Pons (tissue), 1 donor: Measurements from ENCODE around the gene PLPPR1.
A peak's percentile ranks its signal among the peaks of the same experiment; 100 is the strongest.
"Not testable (repeated sequence)": the region's sequence is repeated elsewhere in the genome, so short reads cannot be mapped to it uniquely, and the experiment has no call there.

Experiments used
- DNase-seq: peaks from one replicate; pipeline ENCODE4 v3.0.0-alpha.2; 2016; ENCODE audit warnings: low spot score

The PLPPR1 gene

DNA sequence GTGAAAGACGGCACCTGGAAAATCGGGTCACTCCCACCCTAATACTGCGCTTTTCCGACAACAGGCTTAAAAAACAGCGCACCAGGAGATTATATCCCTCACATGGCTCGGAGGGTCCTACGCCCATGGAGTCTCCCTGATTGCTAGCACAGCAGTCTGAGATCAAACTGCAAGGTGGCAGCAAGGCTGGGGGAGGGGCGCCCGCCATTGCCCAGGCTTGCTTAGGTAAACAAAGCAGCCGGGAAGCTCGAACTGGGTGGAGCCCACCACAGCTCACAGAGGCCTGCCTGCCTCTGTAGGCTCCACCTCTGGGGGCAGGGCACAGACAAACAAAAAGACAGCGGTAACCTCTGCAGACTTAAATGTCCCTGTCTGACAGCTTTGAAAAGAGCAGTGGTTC, 262.5 kb downstream of the PLPPR1 start:
- not testable (repeated sequence) for DNase-seq

- no peak for DNase-seq
These were observed 271.4 kb downstream of the PLPPR1 start for GRCh38 chr9:101299901-101300300.

- DNase-seq: no peak
These were observed 278.5 kb downstream of the PLPPR1 start for GRCh38 chr9:101307051-101307450.

DNA sequence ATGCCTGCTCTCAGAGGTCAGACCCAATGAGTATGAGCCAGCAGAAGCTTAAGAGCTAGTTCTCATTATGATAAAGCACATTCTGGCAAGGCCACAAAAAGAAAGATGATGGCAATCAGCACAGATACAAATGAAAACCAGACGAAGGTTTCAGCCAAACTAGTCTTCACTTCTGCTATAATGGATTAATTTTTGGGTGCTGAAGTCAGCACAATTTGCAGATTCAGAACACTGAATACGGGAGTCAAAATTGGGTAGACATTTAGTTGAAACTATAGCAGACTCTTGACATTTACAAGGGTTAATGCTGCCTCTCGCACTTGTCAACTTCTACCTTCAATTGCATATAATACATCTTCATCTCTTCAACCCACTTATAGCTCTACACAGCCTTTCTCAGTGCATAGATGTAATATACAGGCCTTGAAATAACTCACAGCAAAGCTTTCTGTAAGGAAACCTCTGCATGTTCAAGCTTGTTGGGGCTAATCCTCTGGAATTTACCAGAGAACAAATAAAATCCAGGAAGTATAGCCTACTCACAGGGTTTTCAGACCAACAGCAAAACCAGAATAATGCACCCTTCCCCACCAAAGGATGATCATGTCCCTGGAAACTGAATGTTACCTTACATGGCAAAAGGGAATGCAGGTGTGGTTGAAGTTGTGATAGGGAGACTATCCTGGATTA, 279.1 kb downstream of the PLPPR1 start:
- DNase-seq: no peak

- peak; percentile 41 for DNase-seq
These were observed 280.6 kb downstream of the PLPPR1 start for GRCh38 chr9:101309139-101309538.

- peak; percentile 14 for DNase-seq
These were observed 282.7 kb downstream of the PLPPR1 start for GRCh38 chr9:101311191-101311590.

- peak; percentile 94 for DNase-seq
These were observed 283.4 kb downstream of the PLPPR1 start for GRCh38 chr9:101311758-101312420.

DNA sequence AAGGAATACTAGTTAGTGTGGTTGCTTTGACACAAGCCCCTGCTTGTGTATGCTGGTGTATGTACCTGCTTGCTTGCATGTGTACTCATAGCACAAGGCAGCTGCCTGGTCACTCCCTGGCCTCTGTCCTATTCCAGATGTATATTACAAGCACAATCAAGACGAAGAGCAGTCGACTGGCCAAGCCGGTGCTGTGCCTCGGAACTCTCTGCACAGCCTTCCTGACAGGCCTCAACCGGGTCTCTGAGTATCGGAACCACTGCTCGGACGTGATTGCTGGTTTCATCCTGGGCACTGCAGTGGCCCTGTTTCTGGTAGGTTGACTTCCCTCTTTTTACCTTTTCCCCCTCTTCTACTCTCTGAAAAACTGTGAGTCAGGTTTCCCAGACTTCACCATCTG, 284.1 kb downstream of the PLPPR1 start:
- DNase-seq: no peak

DNA sequence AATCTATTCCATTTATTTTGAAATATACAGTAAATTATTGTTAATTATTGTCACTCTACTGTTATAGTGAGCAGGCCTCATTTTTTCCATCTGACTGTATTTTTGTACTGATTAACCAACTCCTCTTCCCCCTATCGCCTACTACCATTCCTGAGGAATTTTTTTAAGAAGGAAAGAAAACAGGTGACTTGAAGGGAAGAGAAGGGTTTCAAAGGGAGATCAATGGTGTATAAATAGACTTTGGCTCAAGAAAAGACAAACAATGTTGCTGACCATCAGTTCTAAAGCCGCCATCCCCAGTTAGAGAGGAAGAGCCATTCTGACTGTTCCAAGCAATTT, 286.6 kb downstream of the PLPPR1 start:
- DNase-seq: no peak

DNA sequence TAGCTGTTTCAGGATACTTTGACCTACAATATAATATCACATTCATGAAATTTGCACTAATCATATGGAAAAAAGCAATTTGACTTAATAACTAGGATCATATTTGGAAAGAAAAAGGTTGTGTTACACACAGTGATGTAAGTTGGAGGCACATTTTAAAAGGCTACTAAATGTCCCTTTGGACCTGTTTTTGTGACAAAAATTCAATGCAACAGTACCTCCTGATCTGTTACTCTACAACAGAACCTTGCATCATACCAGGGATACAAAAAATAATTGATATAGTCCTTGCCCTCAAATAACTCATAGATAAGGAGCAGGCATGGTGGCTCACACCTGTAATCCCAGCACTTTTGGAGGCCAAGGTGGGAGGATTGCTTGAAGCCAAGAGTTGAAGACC, 289.2 kb downstream of the PLPPR1 start:
- DNase-seq: no peak

- DNase-seq: no peak
These were observed 294.6 kb downstream of the PLPPR1 start for GRCh38 chr9:101323129-101323528.

- DNase-seq: no peak
These were observed 295.8 kb downstream of the PLPPR1 start for GRCh38 chr9:101324245-101324804.

- DNase-seq: no peak
These were observed 296.5 kb downstream of the PLPPR1 start for GRCh38 chr9:101325053-101325452.

DNA sequence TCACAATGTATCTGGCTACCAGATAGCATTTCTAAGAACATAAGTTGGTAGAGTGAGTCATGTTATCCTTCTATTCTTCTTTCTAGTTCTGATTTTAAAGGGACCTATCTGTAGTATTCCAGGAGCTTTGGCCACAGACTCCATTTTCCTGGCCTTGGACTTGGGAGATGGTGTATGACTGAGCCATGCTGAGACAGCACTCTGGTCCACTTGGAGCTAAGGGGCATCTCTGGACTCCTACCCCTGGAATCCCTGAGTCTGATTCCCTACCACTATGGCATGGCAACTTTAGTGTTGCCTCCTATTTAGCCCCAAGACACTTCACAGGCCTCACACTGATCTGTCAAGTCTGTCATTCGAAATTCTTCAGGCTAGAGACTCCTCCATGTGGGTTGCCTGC, 297.5 kb downstream of the PLPPR1 start:
- no peak for DNase-seq

DNA sequence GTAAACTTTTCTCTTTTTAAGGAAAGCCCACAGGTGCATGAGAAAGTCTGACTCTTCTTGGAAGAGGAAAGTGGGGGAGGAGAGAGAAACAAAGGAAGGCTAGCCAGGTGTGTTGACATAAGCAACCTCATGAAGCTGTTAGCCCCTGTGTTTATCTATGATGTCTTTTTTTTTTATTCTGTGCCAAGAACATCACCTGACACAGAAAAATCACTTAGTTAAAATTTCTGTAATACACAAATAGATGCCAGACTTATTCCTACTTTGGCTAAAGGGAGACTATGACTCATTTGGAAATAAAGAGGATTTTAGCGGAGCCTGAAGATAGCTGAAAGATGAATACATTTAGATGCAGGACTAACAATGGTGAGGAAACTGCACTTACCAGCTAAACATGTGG, 298.0 kb downstream of the PLPPR1 start:
- DNase-seq: no peak

GRCh38 chr9:101327422-101327909, 298.9 kb downstream of the PLPPR1 start:
- not testable (repeated sequence) for DNase-seq

DNA sequence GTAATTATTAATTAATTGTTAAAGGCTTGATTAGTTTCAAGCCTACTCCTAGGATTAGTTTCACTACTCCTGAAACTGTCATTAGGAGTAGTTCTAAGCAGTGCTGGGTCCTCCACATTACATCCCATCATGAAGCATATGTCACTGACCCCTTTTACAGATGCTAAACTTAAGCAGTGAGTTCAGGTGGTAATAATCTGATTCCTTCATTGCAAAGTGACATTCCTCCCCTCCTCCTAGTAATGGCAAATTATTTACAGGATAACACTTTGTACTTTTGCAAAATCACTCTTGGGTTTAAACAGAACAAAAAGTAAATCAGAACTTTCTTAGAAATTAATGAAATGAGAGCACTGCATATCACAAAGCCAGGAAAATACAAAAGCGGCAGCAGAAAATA, 303.8 kb downstream of the PLPPR1 start:
- no peak for DNase-seq

GRCh38 chr9:101333490-101333889, 305.0 kb downstream of the PLPPR1 start:
- DNase-seq: no peak

DNA sequence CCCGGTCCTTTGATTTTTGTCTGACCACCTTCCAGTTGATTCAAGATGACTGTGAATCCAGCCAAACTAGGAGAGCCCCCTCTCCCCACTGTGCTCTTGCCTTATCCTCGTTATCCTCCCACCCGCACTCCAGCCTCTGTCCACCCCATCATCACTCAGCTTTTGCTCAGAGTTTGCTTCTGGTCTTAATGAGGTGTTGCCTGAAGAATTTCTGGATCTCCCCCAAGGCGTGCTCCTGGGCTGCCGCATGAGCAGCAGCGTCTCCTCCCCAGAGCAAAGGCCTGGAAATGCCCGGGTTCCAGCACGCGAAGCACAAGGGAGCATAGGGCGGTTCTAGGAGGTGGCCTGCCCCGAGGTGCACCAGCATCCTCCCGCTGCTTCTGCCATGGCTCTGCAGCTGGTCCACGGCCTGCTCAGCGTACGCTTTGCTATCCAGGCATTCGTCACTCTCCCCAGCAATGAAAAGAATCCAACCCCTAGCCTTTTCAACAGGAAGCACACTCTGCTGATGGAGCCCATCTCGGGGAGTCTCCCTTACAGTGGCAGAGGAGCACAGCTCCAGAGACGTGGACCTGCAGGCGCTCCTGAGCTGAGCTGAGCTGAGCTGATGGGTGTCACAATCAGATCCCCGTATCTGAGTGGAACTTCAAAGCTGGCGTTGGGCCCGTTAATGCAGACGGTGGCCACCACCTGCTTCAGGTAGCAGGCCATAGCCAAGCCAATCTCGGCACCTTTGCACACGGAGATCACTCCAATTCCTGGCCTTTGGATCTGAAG, 305.6 kb downstream of the PLPPR1 start:
- DNase-seq: no peak

DNA sequence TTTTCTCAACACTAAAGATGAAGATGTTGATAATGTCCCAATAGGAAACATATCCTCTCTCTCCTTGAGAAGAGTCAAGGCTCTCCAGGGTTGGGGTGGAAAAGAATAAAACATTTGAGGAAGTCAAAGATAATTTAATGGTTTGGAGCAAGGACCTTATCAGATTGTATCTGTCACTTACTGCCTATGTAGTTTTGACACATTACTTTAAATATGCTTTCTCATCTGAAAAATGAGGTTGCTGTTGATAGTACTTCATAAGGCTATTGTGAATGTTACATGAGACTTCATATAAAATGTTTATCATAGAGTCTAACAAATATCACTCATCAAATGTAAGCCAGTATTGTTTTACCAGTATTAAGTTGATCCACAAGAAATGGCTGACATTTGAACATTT, 307.6 kb downstream of the PLPPR1 start:
- DNase-seq: no peak

- DNase-seq: no peak
These were observed 308.7 kb downstream of the PLPPR1 start for GRCh38 chr9:101337237-101337636.

DNA sequence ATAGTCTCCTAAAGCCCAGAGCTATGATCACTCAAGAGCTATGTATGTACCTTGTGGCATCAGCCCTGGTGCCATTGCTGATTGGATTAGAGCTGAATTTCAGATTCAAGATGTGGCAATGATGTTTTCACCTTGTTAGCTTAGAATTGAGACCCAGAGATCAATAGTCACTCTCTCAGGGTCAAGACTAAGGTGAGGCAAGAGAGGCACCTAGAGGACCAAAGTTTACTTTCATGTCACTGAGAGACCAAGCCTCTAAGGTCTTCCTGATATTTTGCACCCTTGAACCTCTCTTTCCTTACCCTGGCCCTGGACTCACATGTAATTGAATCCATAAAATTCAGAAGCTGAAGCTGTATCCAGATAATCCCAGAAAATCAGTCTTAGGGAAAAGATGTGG, 313.4 kb downstream of the PLPPR1 start:
- no peak for DNase-seq

- DNase-seq: no peak
These were observed 314.1 kb downstream of the PLPPR1 start for GRCh38 chr9:101342595-101342994.
